ENCODE measurements around the gene TFF2.

- TF ChIP-seq, protein P1, sequence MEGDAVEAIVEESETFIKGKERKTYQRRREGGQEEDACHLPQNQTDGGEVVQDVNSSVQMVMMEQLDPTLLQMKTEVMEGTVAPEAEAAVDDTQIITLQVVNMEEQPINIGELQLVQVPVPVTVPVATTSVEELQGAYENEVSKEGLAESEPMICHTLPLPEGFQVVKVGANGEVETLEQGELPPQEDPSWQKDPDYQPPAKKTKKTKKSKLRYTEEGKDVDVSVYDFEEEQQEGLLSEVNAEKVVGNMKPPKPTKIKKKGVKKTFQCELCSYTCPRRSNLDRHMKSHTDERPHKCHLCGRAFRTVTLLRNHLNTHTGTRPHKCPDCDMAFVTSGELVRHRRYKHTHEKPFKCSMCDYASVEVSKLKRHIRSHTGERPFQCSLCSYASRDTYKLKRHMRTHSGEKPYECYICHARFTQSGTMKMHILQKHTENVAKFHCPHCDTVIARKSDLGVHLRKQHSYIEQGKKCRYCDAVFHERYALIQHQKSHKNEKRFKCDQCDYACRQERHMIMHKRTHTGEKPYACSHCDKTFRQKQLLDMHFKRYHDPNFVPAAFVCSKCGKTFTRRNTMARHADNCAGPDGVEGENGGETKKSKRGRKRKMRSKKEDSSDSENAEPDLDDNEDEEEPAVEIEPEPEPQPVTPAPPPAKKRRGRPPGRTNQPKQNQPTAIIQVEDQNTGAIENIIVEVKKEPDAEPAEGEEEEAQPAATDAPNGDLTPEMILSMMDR (optimal IDR thresholded peaks at IDR 0.05 in 1 of 3, IDR thresholded peaks at IDR 0.05 in 1 of 3, conservative IDR thresholded peaks at IDR 0.05 in 1 of 3; ENCODE audit: extremely low read depth in 1 of 3, insufficient read depth in 2 of 3, low read length in 3 of 3) = no peak
- TF ChIP-seq EZH2 (IDR thresholded peaks at IDR 0.05; ENCODE audit: low read length) = no peak
Measured at GRCh38 chr21:42350927-42351426, at the start of gene TFF2.

All from keratinocyte (primary cell).